ENCODE data around the gene TNFRSF18.

TNFRSF18 gene

GRCh38 chr1:1162597-1163537, 43.5 kb downstream of the TNFRSF18 start:
- no peak for DNase-seq

DNA sequence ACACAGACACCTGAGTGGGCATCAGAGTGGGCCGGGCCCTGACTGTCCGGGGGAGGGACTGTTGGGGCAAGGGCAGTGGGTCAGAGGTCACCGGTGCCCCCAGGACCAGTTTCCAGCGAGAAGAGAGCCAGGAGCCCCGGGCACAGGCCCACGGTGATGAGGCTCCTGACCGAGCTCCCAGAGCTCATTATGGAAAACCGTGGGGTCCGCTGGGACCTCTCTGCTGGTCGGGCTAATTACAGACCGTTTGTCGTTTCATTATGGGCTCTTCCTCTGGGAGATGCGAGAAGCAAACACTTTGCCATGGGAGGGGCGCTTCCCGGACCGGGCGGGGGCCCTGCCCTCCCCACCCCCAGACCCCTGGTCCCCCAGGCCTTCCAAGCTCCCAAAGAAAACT, 44.7 kb downstream of the TNFRSF18 start:
- DNase-seq = no peak

GRCh38 chr1:1161078-1161682, 45.2 kb downstream of the TNFRSF18 start:
- DNase-seq = no peak

DNA sequence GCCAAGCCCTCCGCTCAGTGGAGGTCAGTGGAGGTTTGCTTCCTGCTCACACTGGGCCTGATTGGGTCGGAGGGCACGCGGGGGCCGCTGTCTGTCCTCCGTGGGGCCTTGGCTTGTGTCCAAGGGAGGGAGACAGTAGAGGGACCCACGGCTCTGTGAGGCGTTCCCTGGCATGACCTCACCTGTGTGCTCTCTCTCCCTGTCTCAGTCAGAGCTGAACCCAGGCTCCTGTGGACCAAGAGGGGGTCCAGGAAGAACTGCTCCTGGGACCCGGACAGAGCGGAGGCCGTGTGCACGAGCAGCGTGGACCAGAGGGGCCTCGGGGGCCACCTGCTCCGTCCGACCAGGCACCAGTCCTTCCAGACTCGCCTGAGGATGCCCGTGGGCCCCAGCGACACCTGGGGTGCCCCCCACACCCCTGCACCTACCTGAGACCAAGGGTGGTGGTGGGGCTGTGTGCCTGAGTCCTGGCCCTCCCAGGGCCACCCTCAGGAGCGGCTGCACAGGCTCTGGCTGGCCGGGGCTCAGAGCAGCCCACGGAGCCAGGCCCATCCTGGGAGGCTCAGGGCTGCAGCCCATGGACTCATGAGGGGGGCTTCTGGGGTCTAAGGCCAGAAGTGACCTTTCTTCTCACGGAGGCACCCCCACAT, 46.0 kb downstream of the TNFRSF18 start:
- DNase-seq = no peak

- DNase-seq = peak in 2 of 5 donors; percentile 35
Observed at GRCh38 chr1:1157914-1158710, 48.3 kb downstream of the TNFRSF18 start.

GRCh38 chr1:1157426-1157913, 48.9 kb downstream of the TNFRSF18 start:
- DNase-seq = peak; percentile 41 to 70 (median 44)

- DNase-seq = no peak
Observed at GRCh38 chr1:1157033-1157365, 49.4 kb downstream of the TNFRSF18 start.

DNA sequence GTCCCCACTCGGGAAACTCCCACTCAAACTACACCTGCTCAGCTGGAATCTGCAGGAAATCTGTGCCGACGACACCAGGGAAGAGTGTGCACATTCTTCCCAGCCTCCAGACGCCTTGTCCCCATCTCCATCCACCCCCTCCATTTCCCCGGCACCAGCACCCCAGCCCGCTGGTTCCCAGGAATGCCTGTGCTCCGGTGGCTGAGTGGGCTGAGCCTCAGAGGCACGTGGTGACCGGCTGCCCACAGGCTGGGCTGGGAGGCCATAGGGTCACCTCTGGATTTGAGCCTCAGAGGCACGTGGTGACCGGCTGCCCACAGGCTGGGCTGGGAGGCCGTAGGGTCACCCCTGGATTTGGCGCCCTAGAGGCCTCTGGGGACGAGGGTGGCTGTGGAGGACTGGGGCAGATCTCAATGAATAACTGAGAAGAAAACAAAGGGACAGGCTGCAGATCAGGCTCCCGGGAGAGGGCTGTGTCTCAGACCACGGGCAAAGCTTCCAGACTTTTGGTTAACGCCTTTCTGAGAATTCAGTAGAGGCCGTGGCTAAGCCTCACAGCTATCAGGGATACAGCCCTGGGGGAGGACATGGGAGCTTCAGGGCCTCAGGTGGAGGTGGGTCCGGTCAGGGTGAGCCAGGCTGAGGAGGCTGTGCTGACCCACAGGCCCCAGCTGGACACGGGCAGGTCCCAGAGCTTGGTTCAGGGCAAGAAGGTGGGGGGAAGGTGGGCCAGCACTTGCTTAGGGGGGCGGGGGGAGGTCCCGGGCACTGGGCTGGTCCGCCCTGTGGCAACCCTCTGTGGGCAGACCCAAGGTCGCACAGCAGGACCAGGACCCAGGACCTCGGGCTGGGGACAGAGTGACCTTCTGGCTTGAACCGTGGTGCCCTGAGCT, 50.0 kb downstream of the TNFRSF18 start:
- DNase-seq = no peak

- no peak for DNase-seq
Observed at GRCh38 chr1:1155258-1155657, 51.1 kb downstream of the TNFRSF18 start.

DNA sequence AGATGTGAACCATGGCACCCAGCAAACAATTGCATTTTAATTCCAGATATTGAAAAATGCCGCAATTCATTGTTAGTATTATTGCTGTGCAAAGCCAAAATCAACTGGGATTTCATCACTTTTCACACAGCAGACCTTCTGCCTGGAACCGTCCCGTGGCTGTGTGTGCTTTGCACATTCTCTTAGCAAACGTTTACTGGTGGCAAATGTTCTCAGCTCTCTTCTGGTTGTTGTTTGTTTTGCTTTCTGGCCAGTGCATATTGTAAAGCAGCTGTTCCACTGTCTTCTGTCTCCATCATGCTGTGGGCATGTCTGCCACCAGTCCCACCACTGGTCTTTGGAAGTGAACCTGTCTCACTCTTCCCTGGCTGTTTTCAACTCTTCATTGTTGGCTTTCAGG, 52.5 kb downstream of the TNFRSF18 start:
- no peak for DNase-seq

Measured in T-helper 1 cell (primary cell).